H1 (cell line): ENCODE measurements around the gene ZNF592. TPM values are rescaled to one million over a fixed set of nuclear protein-coding genes. Genes with fewer than 3 reads are reported as not detected.

Source experiments
- CTCF ChIA-PET: fragments of 300-600 bp; sonication (Branson Sonifier 250); formaldehyde crosslinking; loops from one replicate; lab custom pipeline; 2021; ENCODE audit not compliant: partially characterized antibody; lab: Charles Lee
- POLR2A ChIA-PET: fragments of 300-600 bp; sonication (Branson Sonifier 250); formaldehyde crosslinking; loops from one replicate; lab custom pipeline; 2021; ENCODE audit warnings: inconsistent platforms; ENCODE audit not compliant: partially characterized antibody; lab: Charles Lee
- DNase-seq, 2 experiments: peaks; one replicate each; pipeline versions ENCODE4 v3.0.0 to v3.0.0-alpha.2; 2010 to 2022; ENCODE audit warnings: low spot score in 2 of 2, low read depth in 1 of 2, mixed read lengths in 1 of 2
- FAIRE-seq: peaks from 2 replicates; lab custom pipeline; 2011; peaks lifted over from hg19 to GRCh38; lab: Jason Lieb, UNC
- H2AFZ ChIP-seq: 2 replicates; pipeline ENCODE4 v1.8.1; 2012; ENCODE audit warnings: low read length, inconsistent platforms
- H2AK5ac ChIP-seq: 2 replicates; pipeline ENCODE4 v1.6.1; 2013; ENCODE audit warnings: low read depth, low read length
- H2BK120ac ChIP-seq: replicated peaks from 2 replicates; pipeline ENCODE3; 2013; ENCODE audit warnings: low read depth, low read length, inconsistent platforms
- H2BK12ac ChIP-seq: 2 replicates; pipeline ENCODE4 v1.6.1; 2013; ENCODE audit warnings: low read depth, low read length
- H2BK15ac ChIP-seq: 2 replicates; pipeline ENCODE4 v1.6.1; 2013; ENCODE audit warnings: low read length
- H2BK20ac ChIP-seq: 2 replicates; pipeline ENCODE4 v1.6.1; 2013; ENCODE audit warnings: low read length
- H2BK5ac ChIP-seq: 2 replicates; pipeline ENCODE4 v1.6.1; 2013; ENCODE audit warnings: low read depth, low read length
- H3K14ac ChIP-seq: 2 replicates; pipeline ENCODE4 v1.6.1; 2013; ENCODE audit warnings: inconsistent platforms; ENCODE audit not compliant: insufficient read length
- H3K18ac ChIP-seq: 2 replicates; pipeline ENCODE4 v1.6.1; 2013; ENCODE audit warnings: low read length; ENCODE audit errors: extremely low read depth
- H3K23ac ChIP-seq: 2 replicates; pipeline ENCODE4 v1.6.1; 2013; ENCODE audit warnings: inconsistent platforms; ENCODE audit not compliant: insufficient read length
- H3K23me2 ChIP-seq: 2 replicates; pipeline ENCODE4 v1.6.1; 2013; ENCODE audit warnings: low read depth, low read length
- H3K27ac ChIP-seq: 2 replicates; pipeline ENCODE4 v1.6.1; 2011; ENCODE audit warnings: low read depth, low read length, inconsistent platforms
- H3K27me3 ChIP-seq, 4 experiments: replicated peaks in 1 of 4; 1 replicate in 1 of 4; 2 replicates in 3 of 4; pipeline versions ENCODE4 v1.6.1 to v1.8.1; 2011 to 2013; ENCODE audit warnings: low read length in 3 of 4, mild to moderate bottlenecking in 3 of 4, inconsistent platforms in 2 of 4, mixed read lengths in 2 of 4, moderate library complexity in 1 of 4; ENCODE audit not compliant: control insufficient read depth in 3 of 4, insufficient read depth in 3 of 4; ENCODE audit errors: extremely low read depth in 1 of 4
- H3K36me3 ChIP-seq, 4 experiments: 2 replicates each; pipeline versions ENCODE4 v1.6.1 to v1.8.1; 2011 to 2013; ENCODE audit warnings: mild to moderate bottlenecking in 4 of 4, low read length in 3 of 4, moderate library complexity in 2 of 4, control low read depth in 1 of 4, inconsistent platforms in 1 of 4; ENCODE audit not compliant: insufficient read depth in 4 of 4, control insufficient read depth in 2 of 4
- H3K4ac ChIP-seq: replicated peaks from 2 replicates; pipeline ENCODE3; 2013; ENCODE audit warnings: low read length, low read depth, mixed read lengths, inconsistent platforms; ENCODE audit not compliant: insufficient read length
- H3K4me1 ChIP-seq, 4 experiments: replicated peaks in 1 of 4; 1 replicate in 1 of 4; 2 replicates in 3 of 4; pipeline versions ENCODE4 v1.6.1 to v1.8.1; 2011 to 2013; ENCODE audit warnings: low read length in 3 of 4, inconsistent platforms in 2 of 4, mixed read lengths in 1 of 4; ENCODE audit not compliant: insufficient read depth in 4 of 4, control insufficient read depth in 3 of 4
- H3K4me2 ChIP-seq, 2 experiments: 2 replicates each; pipeline versions ENCODE4 v1.6.1 to v1.8.1; 2011 to 2013; ENCODE audit warnings: low read depth in 2 of 2, low read length in 2 of 2, control low read depth in 1 of 2, inconsistent platforms in 1 of 2, mild to moderate bottlenecking in 1 of 2; ENCODE audit not compliant: insufficient read depth in 1 of 2
- H3K4me3 ChIP-seq, 4 experiments: fragments of 200-600, 300-600 bp in 1 of 4; sonication (generic), shearing (Covaris generic), sonication (Bioruptor Twin) in 1 of 4; 2 replicates each; pipeline versions ENCODE4 v1.5.1 to v1.8.1; 2011 to 2016; ENCODE audit warnings: low read length in 4 of 4, low read depth in 3 of 4, control low read depth in 2 of 4, inconsistent platforms in 2 of 4, mild to moderate bottlenecking in 2 of 4, mixed read lengths in 1 of 4, moderate library complexity in 1 of 4; ENCODE audit not compliant: insufficient read depth in 2 of 4; ENCODE audit errors: extremely low read depth in 1 of 4
- H3K56ac ChIP-seq: replicated peaks from 2 replicates; pipeline ENCODE3; 2013; ENCODE audit warnings: low read depth, mild to moderate bottlenecking, mixed read lengths, low read length, inconsistent platforms; ENCODE audit not compliant: insufficient read length
- H3K79me1 ChIP-seq: 2 replicates; pipeline ENCODE4 v1.6.1; 2013; ENCODE audit warnings: low read depth, low read length, control low read depth
- H3K79me2 ChIP-seq, 2 experiments: 2 replicates each; pipeline versions ENCODE4 v1.6.1 to v1.8.1; 2012 to 2013; ENCODE audit warnings: low read length in 2 of 2, mild to moderate bottlenecking in 2 of 2, inconsistent platforms in 1 of 2; ENCODE audit not compliant: insufficient read depth in 2 of 2, control insufficient read depth in 1 of 2
- H3K9ac ChIP-seq, 4 experiments: replicated peaks in 1 of 4; 1 replicate in 1 of 4; 2 replicates in 3 of 4; pipeline versions ENCODE4 v1.6.1 to v1.8.1; 2011 to 2013; ENCODE audit warnings: low read depth in 3 of 4, low read length in 3 of 4, control low read depth in 2 of 4, mild to moderate bottlenecking in 2 of 4, moderate library complexity in 2 of 4, inconsistent platforms in 1 of 4; ENCODE audit errors: extremely low read depth in 1 of 4
- H3K9me3 ChIP-seq, 2 experiments: 2 replicates each; pipeline versions ENCODE4 v1.6.1 to v1.8.1; 2012 to 2013; ENCODE audit warnings: mild to moderate bottlenecking in 2 of 2, moderate library complexity in 2 of 2, control low read depth in 1 of 2, inconsistent platforms in 1 of 2, low read depth in 1 of 2, low read length in 1 of 2, mixed read lengths in 1 of 2; ENCODE audit not compliant: insufficient read depth in 2 of 2
- H4K20me1 ChIP-seq, 2 experiments: replicated peaks in 1 of 2; 2 replicates each; pipeline versions ENCODE3 to v1.8.1; 2011 to 2013; ENCODE audit warnings: inconsistent platforms in 2 of 2, low read length in 2 of 2, mild to moderate bottlenecking in 1 of 2; ENCODE audit not compliant: insufficient read depth in 2 of 2, control insufficient read depth in 1 of 2
- H4K5ac ChIP-seq: 2 replicates; pipeline ENCODE4 v1.6.1; 2013; ENCODE audit warnings: low read length, low read depth, mixed read lengths, inconsistent platforms; ENCODE audit not compliant: insufficient read length
- H4K8ac ChIP-seq: 2 replicates; pipeline ENCODE4 v1.8.0; 2013; ENCODE audit warnings: mild to moderate bottlenecking, moderate library complexity, low read length, inconsistent platforms; ENCODE audit not compliant: insufficient read depth; ENCODE audit errors: extremely low read depth
- H4K91ac ChIP-seq: replicated peaks from 2 replicates; pipeline ENCODE3; 2013; ENCODE audit warnings: low read length, mixed read lengths, inconsistent platforms; ENCODE audit not compliant: insufficient read length
- CTCF ChIP-seq, 3 experiments: IDR thresholded peaks; 1 replicate in 2 of 3; 2 replicates in 1 of 3; pipeline versions ENCODE4 v1.5.1 to v1.6.1; 2011; ENCODE audit warnings: low read length in 3 of 3, mild to moderate bottlenecking in 3 of 3, inconsistent platforms in 2 of 3, low read depth in 1 of 3, moderate library complexity in 1 of 3; ENCODE audit not compliant: insufficient read depth in 1 of 3; ENCODE audit errors: control extremely low read depth in 1 of 3
- RAD21 ChIP-seq, 2 experiments: IDR thresholded peaks in 1 of 2; conservative IDR thresholded peaks in 1 of 2; 2 replicates each; pipeline ENCODE4 v1.6.1; 2011; ENCODE audit warnings: low read depth in 2 of 2, low read length in 2 of 2, improper control_type of control experiment in 1 of 2, inconsistent platforms in 1 of 2, mild to moderate bottlenecking in 1 of 2, moderate library complexity in 1 of 2
- SIN3A ChIP-seq, 2 experiments: IDR thresholded peaks in 1 of 2; conservative IDR thresholded peaks in 1 of 2; 2 replicates each; pipeline ENCODE4 v1.6.1; 2011 to 2012; ENCODE audit warnings: low read length in 2 of 2, improper control_type of control experiment in 1 of 2, low read depth in 1 of 2, mild to moderate bottlenecking in 1 of 2
- WGBS, 2 experiments: shearing (Covaris generic) in 1 of 2; methylation state at CpG; one replicate each; pipeline versions ENCODE4 v1.1.6 to v1.1.7; 2013 to 2015; ENCODE audit warnings: low lambda C conversion rate in 2 of 2, mixed read lengths in 2 of 2, inconsistent platforms in 1 of 2, low coverage in 1 of 2, missing lambda C conversion rate in 1 of 2; ENCODE audit not compliant: insufficient replicate concordance in 2 of 2, insufficient coverage in 1 of 2, insufficient read length in 1 of 2; ENCODE audit errors: extremely low coverage in 1 of 2, missing lambda C conversion rate in 1 of 2; 5-methylcytosine and 5-hydroxymethylcytosine counted together
- polyA plus RNA-seq, 7 experiments: library from polyadenylated mRNA; depleted of rRNA in 3 of 7; stranded (reverse) in 5 of 7; unstranded in 2 of 7; fragments of >200 nt in 5 of 7; fragments of 200-250 nt in 2 of 7; gene quantifications; 1 replicate in 5 of 7; 2 replicates in 1 of 7; 4 replicates in 1 of 7; pipeline versions ENCODE4 v1.2.1 to v1.2.3, GENCODE V29; 2011 to 2013; ENCODE audit warnings: missing spikeins in 2 of 7, mixed read lengths in 2 of 7
- total RNA-seq: library from RNA; stranded (reverse); fragmentation: NEBNext Ultra II Directional; extraction: Animal tissue kit (Norgen Biotek cat#: 25700); gene quantifications from 2 replicates; pipeline ENCODE4 v1.2.1, GENCODE V29; 2021
- TF ChIP-seq, protein P1 (sequence below): IDR thresholded peaks from 2 replicates; pipeline ENCODE4 v1.6.1; 2012; ENCODE audit warnings: inconsistent platforms

Gene ZNF592
- total and polyA plus RNA-seq, 2 of the 8 experiments (the other 6 are each of a cell fraction or from before 2014, with no cell fraction given) = 14.2 to 33.0 TPM

- Histone ChIP-seq H2BK20ac (no peak overlapping the region), H4K5ac (no peak overlapping the region), H2AFZ (no peak overlapping the region), H4K8ac (no peak overlapping the region), H2AK5ac (no peak overlapping the region), H3K4me1 (no peaks in the 10 kb centered on the region), H3K79me1 (no peaks in the 10 kb centered on the region), H3K9ac (no peak overlapping the region), H3K27ac (no peak overlapping the region), H3K4me3 (no peak overlapping the region), H3K18ac (no peak overlapping the region), H3K27me3 (no peaks in the 10 kb centered on the region), H3K36me3 (peaks cover 0 to 30% (median 19%) of the 10 kb centered on the region in 4 experiments; a peak in 6 of 8 replicates), H3K56ac (no peak overlapping the region), H3K4me2 (no peak overlapping the region), H3K14ac (no peak overlapping the region), H4K91ac (no peak overlapping the region), H3K79me2 (no peaks in the 10 kb centered on the region), H4K20me1 (peaks cover 0 to 9% of the 10 kb centered on the region in 2 experiments), H3K23ac (no peak overlapping the region), H3K23me2 (no peaks in the 10 kb centered on the region), H2BK12ac (no peak overlapping the region), H3K4ac (no peak overlapping the region), H3K9me3 (no peaks in the 10 kb centered on the region), H2BK5ac (no peak overlapping the region), H2BK15ac (no peak overlapping the region), H2BK120ac (no peak overlapping the region)
- no peak for TF ChIP-seq CTCF (IDR thresholded peaks at IDR 0.05; ENCODE audit: control extremely low read depth in 1 of 3, insufficient read depth in 1 of 3, low read depth in 1 of 3, low read length in 3 of 3)
- TF ChIP-seq, protein P1, sequence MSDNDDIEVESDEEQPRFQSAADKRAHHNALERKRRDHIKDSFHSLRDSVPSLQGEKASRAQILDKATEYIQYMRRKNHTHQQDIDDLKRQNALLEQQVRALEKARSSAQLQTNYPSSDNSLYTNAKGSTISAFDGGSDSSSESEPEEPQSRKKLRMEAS = no peak
- TF ChIP-seq RAD21 (IDR thresholded peaks at IDR 0.05 in 1 of 2, conservative IDR thresholded peaks at IDR 0.05 in 1 of 2; ENCODE audit: low read depth in 2 of 2, low read length in 2 of 2) = no peak
- no peak for TF ChIP-seq SIN3A (conservative IDR thresholded peaks at IDR 0.05 in 1 of 2, IDR thresholded peaks at IDR 0.05 in 1 of 2; ENCODE audit: low read depth in 1 of 2, low read length in 2 of 2)
- DNase-seq (no peak), FAIRE-seq (no peak)
- ChIA-PET POLR2A (interaction anchor here (0.7 kb wide), 1 partner anchor 107 kb away, joined by 4 read pairs; no protein-coding TSS in a partner anchor), CTCF (no interaction called here)
- 97% methylated on average over 4 of the region's 4 CpGs; no CpG with 5 or more reads in 1 of the 2 experiments for WGBS, 2 experiments
These were observed 48.8 kb downstream of the ZNF592 start for GRCh38 chr15:84797212-84797611.
